Fibroblast of lung (primary cell): ENCODE results near the gene COL6A6.

Experiments used
- EZH2 ChIP-seq: IDR thresholded peaks from 2 replicates; pipeline ENCODE4 v1.5.1; 2012; ENCODE audit warnings: low read length, control low read depth, mild to moderate bottlenecking; ENCODE audit errors: missing control alignments
- TF ChIP-seq, protein P1 (sequence below), 2 donors: IDR thresholded peaks in 1 of 2; conservative IDR thresholded peaks in 1 of 2; 1 replicate in 1 of 2; 2 replicates in 1 of 2; pipeline ENCODE4 v1.5.1; 2011 to 2012; ENCODE audit warnings: low read length in 2 of 2, control low read depth in 1 of 2, inconsistent platforms in 1 of 2, low read depth in 1 of 2, mild to moderate bottlenecking in 1 of 2

- TF ChIP-seq, protein P1, sequence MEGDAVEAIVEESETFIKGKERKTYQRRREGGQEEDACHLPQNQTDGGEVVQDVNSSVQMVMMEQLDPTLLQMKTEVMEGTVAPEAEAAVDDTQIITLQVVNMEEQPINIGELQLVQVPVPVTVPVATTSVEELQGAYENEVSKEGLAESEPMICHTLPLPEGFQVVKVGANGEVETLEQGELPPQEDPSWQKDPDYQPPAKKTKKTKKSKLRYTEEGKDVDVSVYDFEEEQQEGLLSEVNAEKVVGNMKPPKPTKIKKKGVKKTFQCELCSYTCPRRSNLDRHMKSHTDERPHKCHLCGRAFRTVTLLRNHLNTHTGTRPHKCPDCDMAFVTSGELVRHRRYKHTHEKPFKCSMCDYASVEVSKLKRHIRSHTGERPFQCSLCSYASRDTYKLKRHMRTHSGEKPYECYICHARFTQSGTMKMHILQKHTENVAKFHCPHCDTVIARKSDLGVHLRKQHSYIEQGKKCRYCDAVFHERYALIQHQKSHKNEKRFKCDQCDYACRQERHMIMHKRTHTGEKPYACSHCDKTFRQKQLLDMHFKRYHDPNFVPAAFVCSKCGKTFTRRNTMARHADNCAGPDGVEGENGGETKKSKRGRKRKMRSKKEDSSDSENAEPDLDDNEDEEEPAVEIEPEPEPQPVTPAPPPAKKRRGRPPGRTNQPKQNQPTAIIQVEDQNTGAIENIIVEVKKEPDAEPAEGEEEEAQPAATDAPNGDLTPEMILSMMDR (conservative IDR thresholded peaks at IDR 0.05 in 1 of 2, IDR thresholded peaks at IDR 0.05 in 1 of 2; ENCODE audit: low read depth in 1 of 2, low read length in 2 of 2): no peak
- no peak for TF ChIP-seq EZH2
Measured at GRCh38 chr3:130491431-130491830, 25.5 kb upstream of the COL6A6 start.
